CD4-positive, alpha-beta T cell treated with Interleukin-4 for 4 hours (primary cell): ENCODE results near the gene SPCS2.

Source experiments
- DNase-seq: peaks from one replicate; pipeline ENCODE4 v3.0.0-alpha.2; 2020

The SPCS2 gene

DNA sequence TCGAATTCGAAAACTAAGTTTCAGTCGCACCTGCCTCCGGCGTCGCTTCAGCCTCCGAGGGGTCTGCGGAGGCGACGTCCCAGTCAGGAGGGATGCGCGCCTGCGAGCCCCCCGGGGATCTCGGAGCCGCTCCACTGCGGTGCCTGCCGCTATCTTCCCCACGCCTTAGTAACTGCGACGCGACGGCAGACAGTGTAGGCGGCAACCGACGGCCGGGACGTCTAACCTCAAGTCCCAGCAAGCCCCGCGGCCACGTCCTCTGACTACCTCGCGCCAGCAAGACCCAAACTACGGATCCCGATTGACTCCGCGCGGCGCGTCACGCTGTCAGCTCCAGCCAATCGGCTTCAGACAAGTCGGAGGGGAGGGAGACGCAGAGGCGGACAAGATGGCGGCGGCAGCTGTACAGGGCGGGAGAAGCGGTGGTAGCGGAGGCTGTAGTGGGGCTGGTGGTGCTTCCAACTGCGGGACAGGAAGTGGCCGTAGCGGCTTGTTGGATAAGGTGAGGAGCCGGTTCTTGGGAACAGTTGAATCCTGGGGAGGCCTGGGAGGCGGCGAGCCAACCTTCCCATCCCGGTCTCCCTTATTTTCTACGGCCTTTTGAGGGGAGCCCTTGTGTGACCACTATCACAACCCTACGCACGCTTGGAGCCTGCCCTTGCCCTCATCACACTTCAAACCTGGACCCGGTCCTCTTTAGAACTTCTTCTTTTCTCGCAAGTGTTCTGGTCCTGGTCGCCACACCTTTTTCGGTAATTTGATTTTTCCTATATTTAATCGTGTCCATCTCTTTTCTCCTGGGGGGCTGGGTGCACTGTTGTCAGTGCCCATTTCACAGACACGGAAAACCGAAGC is at the start of gene SPCS2, which contains the start of gene XRRA1:
TSS of gene SPCS2 (plus strand) at position 369 of the 855 bp plus-strand sequence. CDS start at position 389, 20 bp downstream.
TSS of gene XRRA1 (minus strand) at position 194 of the 855 bp plus-strand sequence. CDS start 8,213 bp downstream, outside the sequence.
- DNase-seq: peak; percentile 97

DNA sequence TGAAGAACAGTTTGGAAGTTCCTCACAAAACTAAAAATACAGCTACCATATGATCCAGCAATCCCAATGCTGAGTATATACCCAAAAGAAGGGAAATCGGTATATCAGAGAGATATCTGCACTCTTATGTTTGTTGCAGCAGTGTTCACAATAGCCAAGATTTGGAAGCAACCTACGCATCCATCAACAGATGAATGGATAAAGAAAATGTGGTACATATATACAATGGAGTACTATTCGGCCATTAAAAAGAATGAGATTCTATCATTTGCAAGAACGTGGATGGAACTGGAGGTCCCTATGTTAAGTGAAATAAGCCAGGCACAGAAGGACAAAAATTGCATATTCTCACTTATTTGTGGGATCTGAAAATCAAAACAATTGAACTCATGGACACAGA is 46.7 kb upstream of the SPCS2 start:
- DNase-seq: no peak

DNA sequence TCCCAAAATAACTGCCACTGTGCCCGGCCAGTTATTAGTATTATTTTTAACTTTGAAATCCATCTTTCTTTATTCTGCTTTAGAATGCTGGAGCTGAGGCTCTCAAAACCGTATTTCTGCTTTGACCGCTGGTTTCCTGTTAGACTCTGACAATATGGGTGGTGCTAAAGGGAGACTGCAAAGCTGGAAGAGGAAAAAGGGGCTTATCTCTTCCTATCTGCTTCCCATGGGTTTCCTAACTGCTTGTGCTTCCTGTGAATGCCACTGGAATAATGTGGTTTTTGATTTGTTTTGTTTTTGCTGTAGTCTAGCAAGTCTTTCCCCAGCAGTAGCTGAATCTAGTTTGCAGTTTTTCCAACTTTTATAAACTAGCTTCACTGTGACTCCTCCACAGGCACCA is 43.7 kb upstream of the SPCS2 start:
- DNase-seq: no peak

DNA sequence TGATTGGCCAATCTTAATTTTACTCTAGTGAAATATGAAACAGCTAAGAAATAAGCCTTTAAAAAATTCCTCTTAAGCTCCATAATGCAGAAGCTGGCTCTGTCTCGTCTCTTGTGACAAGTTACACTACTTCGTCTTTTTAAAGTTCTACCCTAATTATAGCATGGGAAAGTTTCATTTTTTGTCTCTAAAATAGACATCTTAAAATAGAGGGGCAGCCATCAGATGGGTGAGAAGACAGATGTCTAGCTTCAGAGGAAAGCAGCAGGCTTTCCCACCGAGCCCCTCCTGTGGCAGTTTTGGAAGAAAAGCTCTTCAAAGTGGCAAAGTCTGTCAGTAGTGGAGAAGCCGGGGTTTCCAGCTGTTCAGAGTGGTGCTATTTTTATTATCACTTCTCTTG is 39.7 kb upstream of the SPCS2 start:
- no peak for DNase-seq

DNA sequence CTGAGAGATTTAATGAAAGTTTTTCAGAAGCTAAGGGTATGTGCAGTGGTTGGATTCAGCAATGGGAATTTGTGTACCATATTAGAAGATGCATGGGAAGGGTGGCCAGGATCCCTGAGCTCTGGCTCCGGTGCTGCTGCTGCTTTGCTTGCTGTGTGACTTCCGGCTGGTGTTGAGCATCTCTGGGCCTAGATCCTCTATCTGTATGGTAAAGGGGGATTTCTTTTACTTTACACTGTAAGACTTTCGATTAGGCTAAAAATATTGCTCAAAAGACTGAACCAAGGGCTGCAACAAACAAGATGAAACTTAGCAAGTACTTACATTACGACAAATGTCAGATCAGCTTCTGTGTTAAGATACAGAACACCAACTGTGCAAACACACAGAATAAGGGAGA is 39.3 kb upstream of the SPCS2 start:
- no peak for DNase-seq

DNA sequence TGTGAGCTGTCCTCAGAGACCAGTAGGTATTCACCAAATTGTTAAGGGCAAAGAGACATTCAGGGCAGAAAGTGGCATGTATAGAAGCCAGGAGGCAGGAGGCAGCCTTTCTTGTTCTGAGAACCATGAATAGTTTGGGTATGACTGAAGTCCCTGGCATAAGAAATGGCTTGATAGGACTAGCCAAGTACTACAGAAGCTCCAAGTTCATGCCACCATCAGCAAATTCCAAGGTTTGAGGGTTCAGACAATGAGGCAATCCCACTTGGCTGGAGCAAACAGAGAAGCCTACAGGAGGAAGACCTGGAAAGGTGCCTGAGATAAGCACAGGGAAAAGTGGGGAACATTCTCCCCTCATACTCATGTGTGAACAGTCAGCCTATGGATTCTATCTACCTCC is 25.9 kb upstream of the SPCS2 start:
- DNase-seq: no peak

DNA sequence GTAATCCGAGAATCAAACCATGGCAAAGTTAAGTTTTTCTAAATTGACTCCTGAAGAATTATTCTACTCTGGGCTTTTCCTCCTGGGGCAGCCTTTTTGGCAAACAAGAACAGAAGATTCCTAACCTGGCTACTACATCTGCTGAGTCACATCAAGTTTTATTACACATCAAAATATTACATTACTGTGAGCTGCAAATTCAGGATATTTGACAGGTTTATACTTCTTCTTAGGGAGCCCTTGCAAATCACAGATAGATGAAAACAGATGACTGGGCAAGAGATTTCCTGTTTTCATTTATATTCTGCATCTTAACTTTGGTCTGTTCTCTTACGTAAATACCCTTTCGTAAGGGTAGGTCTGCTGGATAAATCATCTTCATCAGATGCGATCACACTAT is 23.8 kb upstream of the SPCS2 start:
- no peak for DNase-seq

DNA sequence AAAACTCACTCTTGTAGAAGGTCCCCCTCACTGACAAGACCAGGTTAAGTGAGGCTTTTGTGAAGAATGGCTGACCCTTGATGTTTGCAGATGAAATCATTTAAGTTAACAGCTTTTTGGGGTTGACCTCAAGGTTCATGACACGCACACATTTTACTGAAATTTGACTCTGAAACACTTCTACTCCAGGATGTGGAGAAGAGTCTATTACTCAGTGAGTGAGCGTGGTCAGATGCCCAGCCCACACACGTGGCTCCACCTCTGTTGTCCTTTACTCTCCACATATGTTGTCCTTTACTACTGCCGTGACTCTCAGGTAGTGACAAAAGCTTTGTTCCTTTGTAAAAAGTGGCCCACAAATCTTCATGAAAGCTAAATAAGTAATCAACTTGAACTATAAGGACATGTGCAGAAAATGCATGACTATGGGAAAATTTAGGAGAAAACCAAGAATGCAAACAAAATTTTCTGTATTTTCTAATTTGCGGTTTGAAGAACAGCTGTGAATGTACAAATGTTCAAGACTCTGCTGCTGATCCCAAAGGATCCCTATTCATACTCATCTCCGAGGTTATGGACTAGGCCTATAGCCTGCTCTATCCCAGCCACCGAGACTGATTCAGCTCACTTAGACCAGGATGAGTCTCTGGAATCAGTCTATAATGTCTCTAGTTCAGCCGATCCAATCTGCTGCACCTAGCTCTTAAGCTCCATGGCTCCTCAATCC is 22.6 kb upstream of the SPCS2 start:
- DNase-seq: no peak

DNA sequence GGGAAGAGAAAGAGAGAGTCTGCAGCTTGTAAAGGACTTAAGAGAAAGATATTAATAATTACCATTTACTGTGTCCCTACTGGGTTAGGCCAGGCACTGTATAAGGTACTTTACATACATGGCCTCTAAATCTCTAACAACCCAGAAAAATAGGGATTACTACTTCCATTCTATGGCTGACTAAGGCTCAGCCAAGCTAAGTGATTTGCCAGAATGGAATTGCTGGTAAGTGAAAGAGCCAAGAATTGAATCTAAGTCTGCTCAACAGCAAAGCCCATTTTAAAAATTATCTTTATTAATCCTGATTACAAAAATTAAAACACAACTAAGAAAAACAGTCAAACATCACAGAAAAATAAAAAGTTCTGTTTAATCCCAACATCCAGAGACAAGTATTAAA is 21.6 kb upstream of the SPCS2 start:
- DNase-seq: no peak

DNA sequence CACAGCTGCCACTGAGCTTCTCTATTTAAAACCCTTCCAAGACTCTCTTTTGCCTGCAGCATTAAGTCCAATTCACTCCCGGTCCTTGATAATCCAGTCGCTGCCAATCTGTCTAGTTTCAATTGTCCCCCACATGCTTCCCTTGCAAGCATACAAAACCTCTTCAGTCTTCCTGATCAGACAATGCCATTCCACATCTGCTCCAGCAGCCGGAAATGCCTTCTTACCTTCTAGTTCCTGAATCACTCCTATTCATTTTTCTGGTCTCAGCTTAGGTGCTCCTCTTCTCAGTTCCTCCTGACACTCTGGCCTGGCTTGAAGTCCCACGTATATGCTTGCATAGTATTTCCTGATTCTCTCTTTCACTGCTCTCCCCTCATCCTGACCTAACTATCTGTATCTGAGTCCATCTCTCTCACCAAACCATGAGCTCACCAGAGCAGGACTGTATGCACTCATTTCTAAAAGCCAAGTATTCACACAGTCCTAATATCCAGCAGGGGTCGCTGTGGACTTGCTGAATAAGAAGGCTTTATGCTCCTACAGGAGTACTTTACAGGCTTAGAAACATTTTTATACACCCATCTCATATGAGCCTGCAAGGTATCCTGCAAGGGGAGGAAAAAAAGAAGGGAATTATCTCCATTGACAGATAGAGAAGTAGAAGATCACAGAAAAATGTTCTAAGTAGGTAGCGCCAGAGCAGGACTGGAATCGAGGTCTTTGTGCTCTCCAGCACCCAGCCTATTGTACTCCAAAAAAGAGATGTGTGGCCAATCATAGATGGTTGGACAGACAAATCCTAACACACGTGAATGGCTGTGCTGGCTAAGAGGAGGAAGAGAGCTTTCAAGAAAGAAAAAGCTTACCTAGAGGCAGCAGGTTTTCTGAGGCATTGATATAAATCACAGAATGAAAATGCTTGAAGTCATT is 19.4 kb upstream of the SPCS2 start:
- DNase-seq: peak; percentile 76

DNA sequence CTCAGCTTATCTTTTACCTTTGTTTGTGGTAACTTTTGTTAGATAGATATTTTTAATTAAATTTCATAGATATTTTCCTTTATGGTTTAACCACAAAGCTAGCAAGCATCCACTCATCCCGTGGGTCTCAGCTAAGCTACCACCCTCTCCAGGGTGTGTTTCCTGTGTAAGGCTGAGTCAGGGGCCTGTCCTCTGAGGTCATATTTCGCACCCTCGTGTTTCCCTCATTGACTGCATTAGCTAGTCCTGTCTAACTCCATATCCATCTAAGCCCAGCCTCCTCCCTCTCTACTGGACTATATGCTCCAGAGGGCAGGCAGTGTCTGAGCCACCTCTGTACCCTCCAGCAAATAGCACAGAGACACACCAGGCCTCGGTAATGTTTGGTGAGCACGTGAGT is 16.9 kb upstream of the SPCS2 start:
- no peak for DNase-seq

DNA sequence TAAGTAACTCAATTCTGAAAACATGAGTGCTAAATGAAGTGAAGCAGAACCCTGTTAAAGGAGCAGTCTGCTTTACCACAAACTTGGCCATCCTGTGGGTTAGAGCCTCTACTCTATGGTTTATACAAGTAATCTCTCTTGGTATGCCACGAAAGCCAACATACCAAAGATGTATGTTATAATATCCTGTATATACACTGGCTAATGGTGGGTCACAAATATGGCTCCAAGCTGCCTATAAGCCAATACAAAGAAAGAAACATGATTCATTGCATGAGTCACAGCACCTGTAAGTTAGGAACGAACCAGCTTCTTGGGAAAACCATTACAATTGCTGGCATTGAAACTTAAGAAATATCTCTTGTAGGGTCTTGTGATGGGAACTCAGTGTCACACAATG is 16.3 kb upstream of the SPCS2 start:
- no peak for DNase-seq

DNA sequence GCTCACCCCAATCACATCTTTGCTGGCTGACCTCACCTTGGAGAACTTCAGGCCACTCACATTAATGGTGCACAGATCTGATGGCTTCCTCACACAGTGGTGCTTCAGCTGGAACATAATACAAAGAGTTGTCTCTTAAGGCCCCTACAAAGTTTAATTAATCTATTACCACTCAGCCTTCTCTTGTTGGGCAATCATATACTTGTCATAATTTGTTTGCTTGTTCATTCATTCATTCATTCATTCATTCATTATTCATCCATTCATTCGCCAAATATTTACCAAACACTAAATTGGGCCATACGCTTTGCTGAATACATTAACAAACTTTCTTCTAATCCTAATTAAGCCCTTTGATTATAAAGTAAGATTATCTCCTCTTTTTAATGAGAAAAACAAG is 15.3 kb upstream of the SPCS2 start:
- DNase-seq: no peak

DNA sequence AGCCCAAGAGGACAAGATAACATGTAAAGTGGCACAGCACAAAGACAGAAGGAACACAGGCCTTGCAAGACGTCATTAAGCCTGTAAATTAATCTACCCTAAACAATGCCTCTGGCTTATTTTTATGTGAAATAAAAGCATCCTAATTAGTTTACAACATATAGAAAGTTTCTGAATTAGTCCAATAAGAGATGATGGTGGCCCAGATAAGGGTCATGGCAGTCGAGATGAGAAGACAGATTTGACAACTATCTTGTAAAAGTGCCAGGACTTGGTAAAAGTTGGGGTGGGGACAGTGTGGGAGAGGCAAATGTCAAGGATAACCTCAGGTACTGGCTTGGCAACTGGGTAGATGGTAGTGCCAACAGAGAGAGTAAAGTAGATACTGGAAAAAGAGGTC is 13.8 kb upstream of the SPCS2 start:
- DNase-seq: no peak

DNA sequence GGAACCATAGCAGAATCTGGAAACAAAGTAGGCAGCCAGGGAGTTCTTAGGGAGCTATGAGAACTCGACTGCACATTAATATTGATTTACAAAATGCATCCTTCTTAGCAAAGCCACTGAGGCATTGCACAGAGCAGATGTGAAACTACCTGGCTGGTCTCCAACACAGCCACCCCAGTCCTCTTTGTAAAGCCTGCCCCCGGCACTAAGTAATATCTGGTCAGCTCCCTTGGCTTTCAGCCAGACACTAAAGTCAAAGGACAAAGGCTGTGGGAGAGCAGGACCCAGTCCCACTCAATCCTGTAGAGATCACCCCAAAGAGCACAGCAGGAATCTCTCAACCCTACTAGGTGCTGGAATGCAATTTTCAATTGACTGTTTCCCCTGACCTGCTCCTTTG is 13.0 kb upstream of the SPCS2 start:
- DNase-seq: no peak

DNA sequence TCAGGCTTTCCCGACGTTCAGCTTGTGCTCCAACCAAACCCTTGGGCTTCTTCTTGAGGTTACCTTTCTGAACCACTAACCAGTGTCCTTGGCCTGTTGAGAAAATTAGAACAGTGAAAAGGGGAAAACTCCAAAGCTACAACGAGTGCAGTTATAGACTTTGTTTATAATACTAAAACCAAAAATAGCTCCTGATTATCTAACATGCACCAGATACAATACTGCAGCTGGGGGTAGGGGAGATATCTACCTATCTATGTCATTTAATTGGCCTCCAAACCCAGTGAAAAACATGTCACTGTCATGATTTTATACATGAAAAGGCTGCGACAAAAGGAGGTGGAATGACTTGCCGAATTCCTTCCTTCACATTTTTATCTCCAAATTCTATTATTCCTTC is 12.1 kb upstream of the SPCS2 start:
- DNase-seq: no peak

DNA sequence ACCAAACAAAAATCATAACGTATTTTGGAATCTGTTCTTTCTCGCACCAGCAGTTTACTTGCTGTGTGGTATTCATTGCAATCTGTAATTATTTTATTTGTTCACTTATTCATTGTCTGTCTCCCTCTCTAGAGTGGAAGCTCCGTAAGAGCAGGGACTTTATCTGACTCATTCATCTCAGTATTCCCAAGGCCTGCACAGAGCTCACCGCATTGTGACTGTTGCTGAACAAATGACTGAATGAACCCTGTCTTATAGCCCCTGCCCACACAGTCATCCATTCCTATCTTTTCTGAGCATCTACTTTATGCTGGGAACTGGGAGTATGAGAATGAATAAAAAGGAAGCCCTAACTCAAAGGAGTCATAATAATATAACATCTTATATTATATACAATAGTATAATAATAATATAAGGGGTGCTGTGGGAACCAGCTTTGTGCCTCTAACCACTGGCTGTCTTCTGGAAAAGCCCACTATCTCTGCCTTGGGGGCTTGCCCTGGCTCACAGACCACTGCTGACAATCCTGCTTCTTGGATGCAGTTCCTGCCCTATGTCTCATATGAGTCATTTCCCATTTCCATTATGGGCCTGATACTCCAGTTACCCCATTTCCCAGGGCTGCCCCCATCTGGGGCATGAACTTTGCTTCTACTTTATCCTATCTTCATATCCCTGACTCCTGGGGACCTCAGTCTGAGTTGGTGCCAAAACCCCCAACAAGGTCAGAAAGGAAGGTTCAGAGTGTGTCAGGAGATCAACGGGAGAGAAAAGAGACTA is 11.2 kb upstream of the SPCS2 start:
- DNase-seq: no peak

DNA sequence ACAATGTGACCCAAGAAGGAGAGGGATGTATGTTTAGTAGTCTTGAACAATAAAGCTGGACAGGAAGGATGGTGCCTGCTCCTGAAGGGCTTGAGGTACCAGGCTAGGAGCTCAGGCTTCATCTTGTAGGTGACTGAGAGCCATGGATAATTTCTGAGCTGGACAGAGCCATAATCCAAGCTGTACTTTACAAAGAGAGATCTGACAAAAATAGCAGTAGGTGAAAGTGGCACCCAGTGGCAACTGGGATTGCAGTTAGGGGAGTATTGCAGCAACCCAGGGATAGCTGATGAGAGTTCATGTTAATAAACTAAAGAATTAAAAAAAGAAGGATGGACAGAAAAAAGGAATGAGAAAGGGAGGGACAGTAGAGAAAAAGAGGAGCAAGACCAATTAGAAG is 7.6 kb upstream of the SPCS2 start:
- DNase-seq: no peak

DNA sequence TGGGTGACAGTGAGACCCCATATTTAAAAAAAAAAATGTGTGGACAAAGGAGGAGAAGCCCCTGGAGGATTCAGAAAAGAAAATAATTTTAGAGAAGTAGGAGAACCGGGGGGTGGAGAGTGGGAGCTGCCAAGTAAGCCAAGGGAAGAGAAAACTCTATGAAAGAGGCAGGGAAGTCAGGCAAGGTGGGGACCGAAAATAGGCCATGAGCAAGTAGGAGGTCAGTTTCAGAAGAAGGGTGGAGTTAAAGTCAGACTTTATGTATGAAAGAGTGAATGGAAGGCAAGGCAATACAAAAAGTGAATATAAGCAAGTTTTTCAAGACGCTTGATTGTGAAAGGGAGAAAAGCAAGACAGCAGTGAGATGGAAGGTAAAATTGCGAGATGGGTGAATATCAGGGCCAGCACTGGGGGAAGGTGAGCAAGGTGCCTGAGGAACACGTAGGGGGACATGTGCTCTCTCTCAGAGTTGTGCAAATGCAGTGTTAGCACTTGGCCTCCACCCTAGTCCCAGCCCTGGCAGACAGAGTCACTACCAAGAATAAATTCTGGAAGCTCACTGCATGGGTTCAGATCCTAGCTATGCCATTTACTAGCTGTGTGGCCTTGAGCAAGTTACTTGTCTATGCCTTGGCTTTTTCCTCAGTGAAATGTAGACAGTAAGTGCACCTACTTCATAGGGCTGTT is 6.8 kb upstream of the SPCS2 start:
- DNase-seq: no peak

DNA sequence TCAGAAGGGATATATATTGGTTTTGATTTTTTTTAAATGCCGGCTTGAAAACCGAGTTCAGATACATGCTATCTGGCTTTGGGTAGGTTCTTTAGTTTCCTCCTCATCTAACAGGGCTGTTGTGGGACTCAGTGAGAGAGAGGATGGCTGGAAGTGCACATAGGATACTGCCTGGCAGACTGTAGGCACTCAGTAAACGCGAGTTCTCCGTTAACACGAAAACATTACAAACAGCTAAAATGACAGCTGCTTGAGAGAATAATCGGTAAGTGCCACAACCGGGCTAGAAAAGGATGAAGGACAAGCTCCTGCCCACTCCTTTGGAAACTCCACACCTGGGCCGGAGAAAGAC is 544 bp upstream of the SPCS2 start:
- DNase-seq: peak; percentile 4

DNA sequence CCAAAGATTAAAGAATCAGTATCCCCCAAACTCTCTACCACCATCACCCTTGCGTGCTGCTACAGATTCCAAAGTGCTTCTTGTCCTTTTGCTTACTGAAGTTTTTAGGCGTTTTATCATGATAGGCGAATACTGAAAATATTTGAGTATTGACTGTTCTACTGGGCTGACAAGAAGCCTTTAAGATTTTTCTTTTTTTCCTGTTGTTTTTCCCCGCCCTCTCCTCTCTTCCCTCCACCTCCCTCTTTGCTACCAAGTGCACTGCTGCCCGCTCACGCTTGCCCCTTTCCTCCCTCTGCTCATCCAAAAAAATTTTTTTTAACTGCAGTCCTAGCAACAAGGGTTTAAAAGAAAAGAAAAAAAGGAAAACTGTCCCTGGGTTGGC is 679 bp downstream of the SPCS2 start:
- no peak for DNase-seq
